SK-N-DZ (cell line): Measurements from ENCODE around the gene PRSS27.
"Not testable (repeated sequence)": the region's sequence is repeated elsewhere in the genome, so short reads cannot be mapped to it uniquely, and the experiment has no call there.

ENCODE experiments used
- DNase-seq: peaks from one replicate; pipeline ENCODE4 v3.0.0-alpha.2; 2015; ENCODE audit warnings: low spot score

PRSS27 gene

DNA sequence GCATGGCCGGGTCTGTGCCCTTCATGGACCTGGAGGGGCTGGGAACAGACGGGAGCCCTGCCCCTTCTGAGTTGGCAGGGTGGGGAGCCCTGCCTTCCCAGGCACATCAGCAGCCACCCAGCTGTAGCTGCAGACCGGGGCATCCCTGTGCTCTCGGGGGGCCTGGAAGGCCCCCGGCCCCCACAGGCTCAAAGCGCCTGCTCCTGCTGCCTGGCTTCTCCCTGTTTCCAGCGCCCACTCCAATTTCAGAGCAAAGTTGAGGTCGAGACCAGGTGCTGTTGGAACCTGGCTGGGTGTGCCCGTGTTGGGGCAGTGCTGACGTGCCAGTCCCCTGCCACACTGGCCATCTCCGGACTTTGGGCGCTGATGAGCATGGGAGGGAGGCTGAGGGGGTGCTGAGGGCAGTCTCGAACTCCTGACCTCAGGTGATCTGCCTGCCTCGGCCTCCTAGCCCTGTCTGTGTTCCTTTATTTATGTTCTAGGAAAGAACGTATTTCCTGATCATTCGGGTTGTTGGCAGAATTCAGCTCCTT, 4.9 kb upstream of the PRSS27 start:
- DNase-seq = no peak

DNA sequence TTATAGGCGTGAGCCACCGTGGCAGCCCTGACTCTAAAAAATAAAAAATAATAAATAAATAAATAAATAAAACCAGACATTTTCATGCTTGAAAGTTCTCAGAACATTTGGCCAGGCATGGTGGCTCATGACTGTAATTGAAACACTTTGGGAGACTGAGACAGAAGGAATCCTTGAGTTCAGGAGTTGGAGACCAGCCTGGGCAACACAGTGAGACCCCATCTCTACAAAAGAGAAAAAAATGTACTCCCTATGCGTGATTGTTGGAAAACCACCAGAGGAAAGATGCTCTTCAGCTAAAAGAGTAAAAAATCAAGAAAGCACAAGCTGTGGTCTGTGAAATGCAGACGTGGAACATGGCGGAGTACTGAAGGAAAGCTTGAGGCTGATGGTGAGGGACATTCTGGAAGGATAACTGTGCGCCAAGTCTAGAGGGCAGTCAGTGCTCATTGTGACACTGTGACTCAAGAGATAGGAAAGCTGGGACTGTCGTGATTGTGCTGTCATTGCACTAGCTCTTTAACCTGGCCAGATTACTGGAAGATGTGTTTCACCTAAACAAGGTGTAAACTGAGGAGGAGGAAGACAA, 4.2 kb upstream of the PRSS27 start:
- no peak for DNase-seq

DNA sequence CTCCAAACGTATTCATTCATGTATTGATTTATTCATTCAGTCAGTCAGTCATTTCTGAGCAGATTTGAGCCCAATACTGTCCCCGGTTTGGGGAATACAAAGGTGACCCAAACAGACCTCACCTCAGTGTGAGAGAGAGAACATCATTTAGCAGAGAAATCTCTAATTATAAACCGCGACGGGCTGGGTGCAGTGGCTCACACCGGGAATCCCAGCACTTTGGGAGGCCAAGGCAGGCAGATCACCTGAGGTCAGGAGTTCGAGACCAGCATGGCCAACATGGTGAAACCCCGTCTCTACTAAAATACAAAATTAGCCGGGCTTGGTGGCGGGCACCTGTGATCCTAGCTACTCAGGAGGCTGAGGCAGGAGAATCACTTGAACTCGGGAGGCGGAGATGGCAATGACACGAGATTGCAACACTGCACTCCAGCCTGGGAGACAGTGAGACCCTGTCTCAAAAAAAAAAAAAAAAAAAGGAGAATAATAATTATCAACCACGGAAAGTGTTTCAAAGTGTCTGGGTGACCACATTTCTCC, 1.7 kb upstream of the PRSS27 start:
- DNase-seq = not testable (repeated sequence)

DNA sequence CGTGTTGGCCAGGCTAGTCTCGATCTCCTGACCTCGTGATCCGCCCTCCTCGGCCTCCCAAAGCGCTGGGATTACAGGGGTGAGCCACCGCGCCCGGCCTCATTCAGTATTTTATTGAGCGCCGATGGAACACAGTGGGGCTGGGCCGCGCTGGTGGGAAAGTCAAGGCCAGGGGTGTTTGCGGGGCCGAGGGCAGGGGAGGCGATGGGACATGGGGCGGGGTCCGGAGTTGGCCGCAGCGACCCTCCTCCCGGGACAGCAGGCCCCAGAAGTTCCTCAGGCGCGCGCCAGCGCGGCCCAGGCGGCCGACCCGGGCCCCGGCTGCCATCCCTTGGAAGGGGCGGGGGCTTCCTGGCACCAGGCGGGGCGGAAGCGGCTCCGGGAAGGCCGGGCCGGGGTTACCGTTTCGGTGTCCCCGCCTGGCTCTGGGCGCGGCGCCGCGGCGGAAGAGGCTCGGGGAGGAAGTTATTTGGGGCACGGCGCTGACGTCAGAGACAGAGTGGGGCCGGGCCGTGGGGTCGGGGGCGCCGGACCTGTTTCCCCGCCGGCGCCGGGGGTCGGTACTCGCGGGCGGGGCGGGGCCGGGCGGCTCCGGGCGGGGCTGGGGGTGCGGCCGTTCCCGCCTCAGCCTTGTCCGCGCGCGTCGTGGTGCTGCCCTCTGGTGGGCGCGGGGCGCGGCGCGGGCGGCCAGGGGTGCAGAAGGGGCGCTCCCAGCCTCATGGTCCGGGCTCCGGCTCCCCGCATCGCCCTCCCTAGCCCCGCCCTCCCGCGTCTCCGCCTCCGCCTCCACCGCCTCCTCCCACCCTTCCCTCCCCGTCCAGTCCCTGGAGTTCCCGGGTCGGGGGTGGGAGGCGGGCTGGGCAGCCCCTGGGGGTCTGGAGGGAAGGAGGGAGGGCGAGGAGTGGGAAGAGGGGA, 952 bp upstream of the PRSS27 start:
- DNase-seq = peak; percentile 89

DNA sequence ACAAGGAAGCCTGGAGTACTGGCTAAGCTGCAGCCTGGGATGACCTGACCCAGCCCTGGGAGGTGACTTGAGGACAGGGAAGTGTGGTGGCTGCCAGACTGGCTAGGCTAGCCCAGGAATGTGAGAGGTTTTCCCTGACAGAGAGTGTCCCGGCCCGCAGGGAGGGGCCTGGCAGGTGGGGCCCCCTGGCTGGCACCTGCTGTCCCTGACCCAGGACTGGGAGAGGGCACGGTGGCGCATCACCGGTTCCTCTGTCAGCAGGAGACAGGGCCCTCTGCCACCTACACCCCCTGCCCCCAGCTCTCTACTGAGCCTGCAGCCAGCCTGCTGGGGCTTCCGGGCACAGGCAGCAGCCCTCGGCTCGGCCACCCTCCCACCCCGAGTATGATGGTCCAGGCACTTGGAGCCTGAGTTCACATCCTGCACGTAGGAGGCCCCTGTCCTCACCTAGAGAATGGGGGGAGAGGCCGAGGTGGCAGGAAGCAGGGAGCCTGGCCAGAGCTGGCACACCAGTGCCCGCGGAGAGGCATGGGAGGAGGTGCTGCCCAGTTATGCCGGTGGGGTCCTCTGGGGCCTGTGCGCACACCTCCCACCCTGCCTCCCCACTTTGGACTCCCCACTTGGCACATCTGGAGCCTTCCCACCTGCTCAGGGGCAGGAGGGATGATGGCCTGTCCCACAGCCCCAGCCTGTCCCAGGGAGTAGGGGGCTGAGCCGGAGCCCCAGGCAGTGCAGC, 528 bp downstream of the PRSS27 start:
- no peak for DNase-seq

DNA sequence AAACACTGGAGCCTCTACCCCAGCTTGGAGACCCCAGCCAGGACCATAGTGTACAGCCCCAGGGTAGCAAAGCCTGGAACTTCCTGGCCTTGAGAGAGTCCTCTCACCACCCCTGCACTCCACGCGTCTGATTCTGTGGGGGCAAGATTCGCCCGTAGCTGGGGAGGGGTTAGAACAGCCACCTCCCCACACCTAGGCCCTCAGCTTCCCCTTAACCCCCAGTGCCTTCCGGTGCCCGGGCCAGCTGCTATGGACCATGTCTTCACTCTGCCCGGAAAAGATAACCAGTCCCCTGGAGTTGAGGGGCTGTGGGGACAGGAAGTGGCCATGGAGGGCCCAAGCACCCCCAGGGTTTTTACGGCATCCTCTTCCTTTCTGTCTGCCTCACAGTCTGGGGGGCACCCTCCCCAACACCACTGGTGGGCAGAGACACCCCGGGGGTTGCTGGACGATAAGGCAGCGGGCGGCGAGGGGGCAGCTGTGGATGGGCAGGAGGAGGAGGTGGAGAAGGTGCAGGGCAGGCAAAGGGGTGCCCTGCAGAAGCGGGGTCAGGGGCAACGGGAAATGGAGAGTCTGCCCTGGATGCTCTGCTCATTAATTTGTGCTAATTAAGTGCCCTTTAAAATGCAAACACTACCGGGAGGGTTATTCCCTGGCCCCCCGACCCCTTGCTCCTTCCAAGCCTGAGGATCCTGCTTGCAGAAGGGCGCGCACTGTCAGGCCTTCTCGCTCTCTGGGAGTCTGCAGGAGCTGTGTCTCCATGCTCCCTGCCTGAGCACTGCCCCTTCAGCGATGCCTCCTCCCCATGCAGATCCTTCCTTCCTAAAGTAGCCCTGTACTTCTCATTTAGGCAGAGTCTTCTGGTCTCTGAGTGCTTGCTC, 2.4 kb downstream of the PRSS27 start:
- no peak for DNase-seq

DNA sequence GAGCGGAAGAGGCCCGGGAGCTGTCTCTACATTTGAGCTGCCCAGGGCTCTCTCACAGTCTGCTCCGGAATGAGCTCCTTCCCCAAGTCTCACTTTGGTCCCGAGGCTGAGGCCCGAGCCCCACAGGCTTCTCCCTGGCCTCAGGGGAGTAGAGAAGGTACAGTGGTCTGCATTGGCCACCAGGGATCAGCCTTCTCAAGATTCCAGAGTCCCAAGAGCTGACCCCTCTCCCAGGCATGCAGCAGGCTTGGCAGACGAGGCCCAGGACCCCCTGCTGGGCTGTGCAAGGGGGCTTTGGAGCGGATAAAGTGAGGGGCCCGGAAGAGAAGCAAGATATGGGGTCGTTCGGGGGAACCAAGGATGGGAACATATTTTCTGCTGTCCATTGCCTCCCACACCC, 3.1 kb downstream of the PRSS27 start:
- no peak for DNase-seq

DNA sequence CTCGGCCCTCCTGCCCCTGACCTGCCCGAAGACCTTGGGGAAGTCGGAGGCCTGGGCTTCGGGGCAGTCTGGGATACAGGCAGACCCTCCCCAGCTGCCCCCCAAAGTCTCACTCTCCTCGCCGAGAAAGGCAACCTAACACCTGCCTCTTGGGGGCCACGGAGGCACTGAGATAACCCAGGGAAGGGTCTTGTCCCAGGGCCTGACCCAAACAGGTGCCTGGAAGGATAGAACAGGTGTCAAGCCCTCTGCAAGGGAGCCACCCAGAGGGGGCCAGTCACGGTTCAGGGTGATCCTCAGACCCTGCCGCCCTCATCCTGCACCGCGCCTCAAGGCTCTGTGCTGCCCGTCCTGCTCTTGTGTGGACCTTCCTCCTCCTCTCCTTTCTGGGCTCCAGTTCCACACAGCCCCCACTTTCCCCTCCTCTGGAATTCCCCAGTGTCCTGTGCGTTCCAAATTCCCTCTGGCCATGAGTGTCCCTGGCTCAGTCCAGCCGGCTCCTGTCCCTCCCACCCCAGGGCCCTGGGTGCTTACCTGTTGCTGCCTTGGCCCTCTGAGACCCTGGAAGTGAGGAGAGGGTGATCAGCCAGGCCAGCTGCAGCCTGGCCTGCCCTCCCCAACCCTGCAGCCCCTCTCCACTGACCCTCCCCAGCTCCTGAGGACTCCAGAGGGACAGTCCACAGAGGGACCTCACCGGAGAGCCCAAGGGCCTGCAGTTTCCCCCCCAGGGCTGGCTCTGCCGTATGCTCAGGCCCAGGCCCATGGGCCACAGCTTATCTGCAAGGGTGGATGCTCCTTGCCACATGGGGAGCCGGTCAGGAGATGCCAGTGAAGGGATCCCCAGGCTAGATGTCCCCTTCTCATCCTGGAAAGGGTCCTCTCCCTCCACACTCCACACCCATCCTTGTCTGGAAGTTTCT, 3.8 kb downstream of the PRSS27 start:
- no peak for DNase-seq

DNA sequence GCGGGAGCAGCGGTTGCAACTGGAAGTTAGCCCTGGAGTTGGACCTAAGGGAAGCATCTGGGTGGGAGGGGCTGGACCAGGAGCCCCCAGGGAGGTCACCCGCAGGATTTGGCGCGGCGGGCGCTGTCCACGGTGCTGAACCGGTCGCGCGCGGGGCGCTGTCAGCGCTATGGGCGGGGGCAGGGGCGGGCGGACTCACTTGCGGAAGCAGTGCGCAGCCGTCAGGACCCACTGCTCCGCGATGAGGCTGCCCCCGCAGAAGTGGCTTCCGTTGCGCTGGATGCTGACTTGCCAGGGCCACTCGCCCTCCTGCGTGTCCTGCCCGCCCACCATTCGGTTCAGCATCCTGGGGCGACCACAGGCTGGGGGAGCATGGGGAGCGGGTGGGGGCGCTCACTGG, 4.5 kb downstream of the PRSS27 start:
- DNase-seq = no peak

DNA sequence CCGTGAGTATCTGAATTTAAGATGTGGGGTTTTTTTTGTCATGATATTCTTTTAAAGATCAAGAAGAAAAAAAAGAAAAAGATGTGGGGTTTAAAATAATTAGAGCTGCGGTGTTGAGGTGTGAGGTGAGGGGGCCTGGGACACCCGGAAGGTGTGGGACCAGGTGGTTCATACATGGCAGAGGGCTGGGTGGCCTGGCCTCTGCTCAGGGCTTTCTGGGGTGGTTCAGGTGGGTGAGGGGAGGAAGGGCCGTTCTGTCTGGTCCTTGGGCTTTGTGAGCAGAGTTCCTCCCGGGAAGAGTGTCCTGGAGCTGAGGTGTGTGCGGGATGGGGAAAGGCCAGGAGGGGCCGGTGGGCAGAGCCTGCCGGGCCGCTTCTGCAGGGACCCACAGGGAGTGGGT, 5.0 kb downstream of the PRSS27 start:
- no peak for DNase-seq

DNA sequence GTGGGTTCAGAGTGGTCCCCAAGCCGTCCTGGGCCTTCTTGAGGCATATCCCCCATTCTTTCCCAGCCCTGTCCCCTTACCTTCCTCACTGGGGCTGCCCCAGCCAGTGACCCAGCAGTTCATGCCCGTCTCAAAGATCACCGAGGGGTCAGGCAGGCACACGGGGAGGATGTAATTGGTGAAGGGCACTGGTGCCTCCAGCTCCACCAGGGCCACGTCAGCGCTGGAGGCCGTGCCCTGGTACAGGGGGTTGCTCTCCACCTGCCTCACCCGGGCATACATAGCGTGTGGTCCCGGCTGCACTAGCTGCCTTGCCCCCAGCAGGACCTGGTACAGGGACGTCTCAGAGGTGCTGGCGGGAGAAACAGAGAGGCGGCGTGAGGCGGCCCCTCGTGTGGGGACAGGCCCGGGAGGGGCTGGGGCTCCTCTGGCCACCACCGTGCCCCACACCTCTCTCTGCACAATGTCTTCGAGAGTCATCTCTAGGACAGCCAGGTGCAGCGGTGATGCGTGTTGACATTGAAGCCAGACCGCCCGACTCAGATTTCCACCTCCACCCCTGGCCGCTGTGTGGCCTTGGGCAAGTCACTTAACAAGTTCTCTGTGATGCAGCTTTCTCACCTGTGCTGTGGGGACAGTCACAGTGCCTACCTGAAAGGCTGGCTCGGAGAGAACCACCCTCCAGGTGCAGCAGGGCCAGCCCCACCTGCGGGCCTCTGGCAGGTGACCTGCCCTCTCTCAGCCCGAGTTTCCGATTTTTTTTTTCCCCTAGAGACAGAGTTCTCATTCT, 5.8 kb downstream of the PRSS27 start:
- no peak for DNase-seq

DNA sequence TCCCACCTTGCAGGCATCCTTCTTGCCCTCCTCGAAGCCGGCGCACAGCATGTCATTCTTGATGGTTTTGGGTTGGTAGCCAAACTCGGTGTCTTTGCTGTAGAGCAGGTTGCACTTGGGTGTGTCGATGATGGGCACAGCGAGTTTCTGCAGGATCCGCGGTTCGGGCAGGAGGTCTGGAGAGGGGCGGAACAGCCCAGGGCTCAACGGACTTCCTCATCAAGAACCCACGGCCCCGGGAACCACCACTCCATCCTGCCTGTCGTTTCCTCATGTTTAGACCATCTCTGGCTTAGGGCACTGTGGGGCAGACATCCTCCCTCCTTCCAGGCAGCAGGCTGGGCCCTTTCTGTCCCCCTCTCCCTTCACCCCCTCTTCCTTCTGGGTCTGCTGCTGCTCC, 6.5 kb downstream of the PRSS27 start:
- DNase-seq = no peak

DNA sequence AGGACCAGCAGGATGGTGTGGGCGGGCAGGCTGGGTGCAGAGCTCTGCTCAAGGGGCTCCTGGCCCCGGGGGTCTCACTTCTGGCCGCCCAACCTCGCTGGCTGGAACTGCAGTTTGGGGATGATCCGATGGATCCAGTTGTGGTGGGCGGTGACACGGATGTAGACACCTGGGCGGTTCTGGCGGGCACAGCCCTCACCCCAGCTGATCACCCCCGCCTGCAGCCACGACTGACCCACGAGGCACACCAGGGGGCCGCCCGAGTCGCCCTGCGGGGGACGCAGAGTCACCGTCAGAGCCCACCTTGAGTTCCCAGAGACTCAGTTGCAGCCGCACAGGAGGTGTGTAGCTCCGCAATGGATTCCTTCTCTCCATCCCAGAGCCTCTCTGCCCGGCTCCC, 7.5 kb downstream of the PRSS27 start:
- DNase-seq = no peak

DNA sequence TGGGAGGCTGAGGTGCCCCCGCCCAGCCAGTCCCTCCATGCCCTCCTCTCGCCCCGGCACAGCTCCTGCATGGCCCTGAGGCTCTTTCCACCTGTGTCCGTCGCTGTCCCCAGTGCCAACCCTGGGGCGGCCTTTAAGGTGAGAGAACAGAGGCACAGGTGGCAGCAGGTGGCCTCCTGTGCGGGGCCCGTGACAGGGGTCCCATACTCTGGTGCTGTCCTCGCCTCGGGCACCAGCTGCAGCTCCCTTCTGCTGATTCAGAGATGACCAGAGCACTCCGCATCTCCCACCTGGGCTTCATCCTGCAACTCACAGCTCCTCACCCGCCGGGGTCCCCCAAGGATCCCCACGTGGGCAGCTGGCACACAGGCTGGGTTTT, 8.0 kb downstream of the PRSS27 start:
- DNase-seq = no peak

DNA sequence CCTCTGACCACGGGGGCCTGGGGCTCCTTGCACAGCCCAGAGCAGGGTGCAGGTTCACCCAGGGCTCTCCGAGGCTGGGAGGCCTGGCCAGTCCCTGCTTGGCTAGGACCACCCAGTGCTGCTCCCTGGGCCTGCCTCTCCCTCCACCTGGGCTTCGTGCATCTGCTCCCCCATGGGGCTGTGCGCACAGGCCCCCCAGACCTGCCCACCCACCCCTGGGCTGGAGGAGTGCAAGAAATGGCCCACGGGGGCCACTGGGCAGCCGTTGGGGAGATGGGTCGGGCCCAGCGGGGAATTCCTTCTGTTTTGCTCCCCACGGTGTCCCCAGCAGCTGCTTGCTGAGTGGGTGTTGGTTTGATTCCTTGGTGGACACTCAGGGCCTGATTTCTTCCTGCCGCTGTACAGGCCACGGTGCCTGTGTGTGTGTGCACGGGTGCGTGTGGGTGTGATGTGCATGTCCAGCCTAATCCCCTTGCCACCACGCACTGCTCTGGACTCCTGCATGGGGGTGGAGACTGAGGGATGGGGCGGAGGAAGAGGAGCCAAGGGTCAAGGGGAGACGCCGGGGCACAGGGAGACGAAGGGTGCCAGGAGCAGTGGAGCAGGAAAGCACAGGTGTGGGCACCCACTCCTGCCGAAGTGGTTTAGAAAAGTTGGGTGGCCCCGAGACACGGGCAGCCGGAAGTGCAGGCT, 8.5 kb downstream of the PRSS27 start:
- DNase-seq = no peak

DNA sequence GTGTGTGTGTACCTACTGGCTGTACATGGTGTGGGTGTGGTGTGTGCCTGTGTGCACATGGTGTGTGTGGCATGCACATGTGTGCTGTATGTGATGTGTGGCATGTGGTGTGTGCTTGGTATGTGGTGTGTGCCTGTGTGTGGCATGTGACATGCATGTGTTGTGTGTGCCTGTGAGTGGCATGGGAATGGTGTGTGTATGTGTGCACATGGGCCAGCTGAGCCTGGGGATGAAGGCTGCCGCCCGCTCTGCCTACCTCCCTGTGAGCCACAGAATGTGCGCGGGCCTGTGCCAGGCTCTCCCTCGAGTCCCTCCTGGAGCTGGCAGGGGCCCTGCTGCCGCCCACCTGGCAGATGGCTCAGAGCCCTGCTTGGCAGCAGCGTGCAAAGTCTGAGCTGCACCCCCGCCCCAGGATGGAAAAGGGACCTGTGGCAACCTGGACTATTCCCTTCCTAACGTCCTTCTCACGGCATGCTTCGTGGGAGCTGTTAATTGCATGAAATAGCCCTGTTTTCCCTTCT, 9.3 kb downstream of the PRSS27 start:
- no peak for DNase-seq

DNA sequence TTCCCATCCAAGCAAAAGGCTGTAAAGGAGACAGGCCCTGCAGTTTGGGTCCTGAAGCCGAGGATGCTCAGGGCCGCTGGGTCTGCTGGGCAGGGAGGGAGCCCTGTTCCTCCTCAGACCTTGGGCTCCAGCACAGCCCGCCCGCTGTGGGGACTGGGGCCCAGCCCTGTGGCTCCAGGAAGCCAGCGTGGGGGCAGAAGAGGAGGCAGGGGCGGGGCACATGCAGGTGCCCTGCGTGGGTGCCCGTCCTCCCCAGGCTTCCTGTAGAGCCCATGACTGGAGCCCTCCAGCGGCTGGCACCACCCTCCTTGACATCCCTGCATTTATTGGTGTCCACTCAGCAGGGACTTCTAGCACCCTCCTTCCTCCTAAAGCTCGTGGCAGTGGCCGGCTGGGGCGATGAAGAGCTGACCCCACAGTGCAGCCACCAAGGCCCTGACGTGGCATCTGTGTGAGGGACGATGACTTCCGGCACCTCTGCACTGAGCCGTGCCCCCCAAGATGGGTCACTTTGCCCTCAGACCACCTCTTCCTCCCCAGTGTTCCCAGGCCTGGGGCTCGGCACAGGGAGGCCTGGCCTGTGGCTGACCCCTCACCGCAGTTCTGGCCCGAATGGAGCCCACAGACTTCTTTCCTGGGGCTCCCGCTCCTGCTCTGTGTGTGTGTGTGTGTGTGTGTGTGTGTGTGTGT, 9.9 kb downstream of the PRSS27 start:
- no peak for DNase-seq

DNA sequence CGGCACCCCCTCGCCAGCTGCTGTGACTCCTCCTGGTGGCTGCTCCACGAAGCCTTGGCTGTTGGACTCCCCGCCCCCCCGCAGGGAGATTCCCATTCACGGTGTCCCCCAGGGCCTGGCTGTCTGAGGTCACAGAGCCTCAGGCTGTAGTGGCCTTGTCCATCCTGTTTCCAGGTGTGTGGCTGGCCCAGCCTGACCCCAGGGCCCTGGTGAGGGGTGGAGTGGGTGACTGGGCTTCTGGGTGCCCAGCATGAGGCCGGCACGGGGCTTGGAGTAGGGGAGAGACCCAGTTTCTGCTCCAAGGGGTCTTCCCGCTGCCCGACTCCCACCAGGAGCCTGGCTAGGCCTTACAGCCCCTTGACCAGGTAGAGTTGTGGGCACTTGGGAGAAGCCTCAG, 10.4 kb downstream of the PRSS27 start:
- no peak for DNase-seq
